GM18505 (cell line): ENCODE data around the gene ATP5F1C.
"Not testable (repeated sequence)": the region's sequence is repeated elsewhere in the genome, so short reads cannot be mapped to it uniquely, and the experiment has no call there.

Source experiments
- ATAC-seq: cut with Tn5 transposase; IDR thresholded peaks from one replicate; pipeline ENCODE4 v1.9.1; 2021; ENCODE audit not compliant: unreplicated experiment
- POLR2A ChIP-seq: IDR thresholded peaks from 4 replicates; pipeline ENCODE4 v1.6.1; 2011; ENCODE audit warnings: borderline replicate concordance; ENCODE audit not compliant: insufficient read depth, insufficient read length; ENCODE audit errors: extremely low read depth

Gene ATP5F1C

DNA sequence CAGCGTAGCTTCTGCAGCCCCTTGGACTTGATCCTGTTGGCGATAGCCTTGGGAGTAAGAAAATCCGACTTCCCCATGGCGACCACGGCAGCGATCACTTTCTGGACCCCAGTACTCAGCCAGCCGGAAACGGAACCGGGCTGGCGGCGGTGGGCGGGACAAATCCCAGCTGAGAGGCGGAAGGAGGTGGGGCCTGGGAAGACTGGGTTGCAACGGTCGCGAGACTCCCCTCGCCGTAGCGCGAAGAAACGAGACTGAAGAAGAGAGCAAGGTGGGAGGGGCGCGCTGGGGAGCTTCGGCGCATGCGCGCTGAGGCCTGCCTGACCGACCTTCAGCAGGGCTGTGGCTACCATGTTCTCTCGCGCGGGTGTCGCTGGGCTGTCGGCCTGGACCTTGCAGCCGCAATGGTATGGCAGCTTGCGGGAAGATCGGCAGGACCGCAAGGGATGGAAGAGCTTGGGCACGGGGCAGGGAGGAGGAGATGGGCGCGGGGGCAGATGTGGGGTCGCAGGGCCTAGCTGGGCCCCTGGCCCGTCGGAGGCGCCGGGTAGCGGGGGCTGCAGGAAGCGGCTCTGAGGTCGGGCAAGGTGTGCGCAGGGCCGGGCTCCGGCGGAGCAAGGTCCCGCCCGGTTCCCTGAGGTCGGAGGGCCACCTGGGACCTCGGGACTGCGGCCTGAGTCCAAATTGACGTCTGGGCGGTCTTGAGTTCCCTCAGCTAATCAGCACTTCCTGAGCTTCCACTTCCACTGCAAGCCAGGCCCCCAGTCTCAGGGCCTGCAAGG is at the start of gene ATP5F1C, which contains the start of gene KIN:
Gene ATP5F1C, plus strand, starts transcription at position 321 of the 782 bp plus-strand sequence. Its CDS starts 31 bp downstream, at position 352.
Gene KIN, minus strand, starts transcription at position 137 of the 782 bp plus-strand sequence. Its CDS starts 60 bp downstream, at position 77.
- ATAC-seq = peak; percentile 94

DNA sequence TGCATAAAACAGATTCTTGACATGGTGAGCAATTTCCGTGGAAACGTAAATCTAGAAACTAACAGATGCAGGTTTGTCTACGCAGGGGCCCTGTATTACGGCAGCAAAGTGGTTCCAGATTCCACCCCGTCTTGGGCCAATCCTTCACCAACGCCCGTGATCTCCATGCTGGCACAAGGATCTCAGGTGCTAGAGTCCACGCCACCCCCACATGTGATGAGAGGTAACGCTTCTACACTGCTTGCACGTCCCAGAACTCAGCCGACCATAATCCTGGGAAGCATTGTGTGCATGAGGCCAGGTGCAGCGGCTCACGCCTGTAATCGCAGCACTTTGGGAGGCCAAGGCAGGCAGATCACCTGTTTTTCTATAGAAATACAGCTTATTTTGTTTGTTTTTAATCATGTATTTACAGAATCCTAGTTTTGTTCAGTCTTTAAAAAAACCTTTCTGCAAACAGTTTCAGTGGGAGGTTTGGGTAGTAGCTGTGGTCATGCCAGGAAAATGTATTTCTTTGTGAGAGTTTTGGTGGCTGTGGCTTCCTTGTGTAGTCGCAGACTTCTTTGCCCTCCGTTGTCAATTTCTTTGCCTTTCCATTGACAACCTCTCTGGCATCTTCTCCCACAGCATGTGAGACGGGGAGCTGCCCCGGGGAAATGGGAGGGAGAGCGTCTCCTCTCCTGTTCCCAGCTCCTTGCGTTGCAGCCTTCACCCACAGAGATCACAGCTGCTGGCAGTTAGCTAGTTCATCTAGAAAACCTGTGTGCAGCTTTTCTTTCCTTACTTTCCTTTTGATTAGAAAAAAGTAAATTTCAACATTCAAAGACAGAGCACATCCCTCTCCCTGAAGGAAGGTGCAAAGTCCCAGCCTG is 49.2 kb upstream of the ATP5F1C start:
- no peak for ATAC-seq
- no peak for TF ChIP-seq POLR2A

More for the DNA sequence above, at the start of gene ATP5F1C, which contains the start of gene KIN:
- TF ChIP-seq POLR2A = peak; percentile 93

DNA sequence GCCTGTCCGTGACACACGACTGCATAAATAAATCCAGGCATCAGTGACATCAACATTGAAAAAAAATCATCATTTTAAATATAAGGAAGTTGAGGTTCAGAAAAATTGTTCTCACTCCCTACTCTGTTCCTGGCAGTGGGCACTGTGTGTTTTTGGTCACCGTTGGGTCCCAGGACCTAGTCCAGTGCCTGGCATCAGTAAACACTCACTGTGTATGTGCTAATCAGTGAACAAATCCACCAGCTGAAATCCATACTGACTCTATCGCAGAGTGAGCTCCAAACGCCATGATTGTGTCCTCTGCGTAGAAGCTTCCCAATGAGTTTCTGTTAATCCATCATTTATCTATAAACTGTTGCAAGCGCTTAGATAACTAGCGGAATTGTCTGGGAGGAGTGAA is 43.7 kb upstream of the ATP5F1C start:
- no peak for ATAC-seq
- no peak for TF ChIP-seq POLR2A

DNA sequence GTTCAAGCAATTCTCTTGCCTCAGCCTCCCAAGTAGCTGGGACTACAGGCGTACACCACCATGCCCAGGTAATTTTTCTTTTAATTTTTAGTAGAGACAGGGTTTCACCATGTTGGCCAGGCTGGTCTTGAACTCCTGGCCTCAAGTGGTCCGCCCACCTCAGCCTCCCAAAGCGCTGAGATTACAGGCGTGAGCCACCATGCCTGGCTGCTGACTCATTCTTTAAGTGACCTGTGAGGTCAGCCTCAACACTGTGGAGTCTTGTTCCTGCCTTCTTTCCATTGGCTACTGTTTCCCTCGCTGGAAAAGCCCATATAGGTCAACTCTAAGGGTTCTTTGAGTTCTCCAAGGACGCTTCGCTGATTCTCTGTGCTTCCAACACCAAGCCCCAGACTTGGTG is 39.3 kb upstream of the ATP5F1C start:
- ATAC-seq = not testable (repeated sequence)

DNA sequence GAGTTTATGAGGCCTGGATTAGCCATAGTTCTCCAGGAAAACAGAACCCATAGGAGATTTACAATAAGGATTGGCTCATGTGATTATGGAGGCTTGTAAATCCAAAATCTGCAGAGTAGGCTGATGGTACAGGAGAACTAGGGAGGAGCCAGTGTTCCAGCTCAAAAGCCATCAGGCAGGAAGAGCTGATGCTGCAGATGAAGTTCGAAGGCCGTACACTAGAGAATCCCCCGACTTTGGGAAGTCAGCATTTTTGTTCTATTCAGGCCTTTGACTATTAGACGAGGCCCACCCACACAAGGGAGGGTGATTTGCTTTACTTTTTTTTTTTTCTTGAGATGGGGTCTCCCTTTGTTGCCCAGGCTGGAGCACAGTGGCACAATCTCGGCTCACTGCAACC is 37.8 kb upstream of the ATP5F1C start:
- no peak for ATAC-seq

DNA sequence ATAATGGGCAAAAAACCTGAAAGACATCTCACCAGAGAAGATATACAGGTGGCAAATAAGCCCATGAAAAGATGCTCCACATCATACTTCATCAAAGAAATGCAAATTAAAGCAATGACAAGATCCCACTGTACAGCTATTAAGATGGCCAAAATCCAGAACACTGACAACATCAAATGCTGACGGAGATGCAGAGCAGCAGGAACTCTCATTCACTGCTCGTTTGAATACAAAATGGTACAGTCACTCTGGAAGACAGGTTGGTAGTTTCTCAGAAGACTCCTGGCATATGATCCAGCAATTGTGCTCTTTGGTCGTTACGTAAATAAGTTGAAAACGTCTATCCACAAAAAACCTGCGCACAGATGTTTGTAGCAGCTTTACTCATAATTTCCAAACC is 35.7 kb upstream of the ATP5F1C start:
- TF ChIP-seq POLR2A = no peak
- ATAC-seq = no peak

More for the DNA sequence above, 37.8 kb upstream of the ATP5F1C start:
- no peak for TF ChIP-seq POLR2A

DNA sequence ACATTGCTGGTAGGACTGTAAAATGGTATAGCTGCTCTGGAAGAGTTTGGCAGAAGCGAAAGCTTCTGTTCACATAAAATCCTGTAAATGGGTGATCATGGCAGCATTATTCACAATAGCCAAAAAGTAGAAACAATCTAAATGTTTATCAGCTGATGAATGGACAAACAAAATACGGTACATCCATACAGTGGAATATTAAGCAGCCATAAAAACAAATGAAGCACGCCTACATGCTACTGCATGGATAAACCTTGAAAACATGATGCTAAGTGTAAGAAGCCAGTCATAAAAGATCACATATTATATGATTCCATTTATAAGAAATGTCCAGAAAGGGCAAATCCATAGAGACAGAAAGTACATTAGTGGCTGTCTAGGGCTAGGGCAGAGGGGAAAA is 32.9 kb upstream of the ATP5F1C start:
- no peak for ATAC-seq
- TF ChIP-seq POLR2A = no peak

DNA sequence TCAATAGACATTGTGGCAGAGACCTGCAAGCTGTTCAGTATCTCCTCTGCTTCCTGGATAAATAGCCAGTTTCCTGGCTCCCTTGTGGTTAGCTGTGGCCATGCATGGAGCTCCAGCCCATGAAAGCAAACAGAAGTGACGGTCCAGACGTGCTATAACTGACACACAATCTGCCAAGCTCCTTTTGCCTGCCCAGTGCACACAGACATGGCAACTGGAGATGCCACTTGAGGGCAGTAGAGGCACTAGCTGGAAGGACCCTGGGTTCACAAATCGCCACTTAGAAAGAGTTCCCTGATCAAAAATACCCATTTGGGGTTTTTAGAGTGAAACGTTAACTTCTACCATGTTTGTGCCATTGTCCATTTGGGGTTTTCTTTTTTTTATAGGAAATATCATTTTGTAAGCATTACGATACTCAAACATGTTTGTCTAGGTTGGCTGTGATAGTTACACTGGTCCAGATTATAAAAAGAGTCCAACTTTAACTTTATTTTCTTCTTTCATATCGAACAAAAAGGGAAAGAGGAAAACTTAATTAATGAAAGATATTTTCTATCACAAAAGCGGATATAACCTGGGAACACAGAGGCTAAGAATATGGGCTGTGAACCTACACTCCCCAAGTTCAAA is 31.5 kb upstream of the ATP5F1C start:
- TF ChIP-seq POLR2A = no peak
- no peak for ATAC-seq

DNA sequence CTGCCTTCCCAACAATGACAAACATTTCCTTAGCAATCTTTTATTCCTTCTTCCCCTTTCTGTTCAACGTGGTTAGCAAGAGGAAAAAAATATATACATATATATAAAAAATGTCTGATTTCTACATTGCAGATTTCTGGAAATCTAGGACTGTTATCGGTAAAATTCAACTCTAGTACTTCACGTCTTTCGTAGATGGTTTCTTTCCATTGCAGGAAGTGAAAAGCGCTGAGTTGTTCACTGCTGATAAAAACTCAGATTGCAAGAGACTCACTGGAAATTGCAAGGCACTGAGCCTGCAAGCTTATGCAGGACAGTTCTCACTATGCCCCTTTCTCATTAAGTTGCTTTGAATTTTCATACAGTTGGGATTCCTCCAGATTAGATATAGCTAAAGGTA is 24.0 kb upstream of the ATP5F1C start:
- TF ChIP-seq POLR2A = no peak
- no peak for ATAC-seq

DNA sequence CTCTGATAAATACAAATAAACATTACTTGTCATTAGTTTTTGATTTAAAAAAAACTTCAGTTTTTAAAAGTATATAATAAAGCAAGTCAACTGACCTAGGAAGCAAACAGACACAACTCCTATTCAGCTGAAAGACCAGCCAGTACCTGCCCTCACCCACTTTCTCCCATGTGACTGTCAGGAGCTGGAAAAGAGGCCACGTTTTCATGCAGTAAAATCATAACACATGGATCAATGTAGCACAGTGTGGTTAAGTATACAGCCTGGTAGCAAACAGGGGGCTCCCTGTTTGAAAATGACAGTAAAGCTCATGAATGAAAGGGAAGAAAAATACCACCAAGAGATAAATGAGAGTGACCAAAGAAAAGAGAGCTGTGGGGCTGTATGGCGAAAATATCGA is 21.7 kb upstream of the ATP5F1C start:
- ATAC-seq = no peak
- no peak for TF ChIP-seq POLR2A

DNA sequence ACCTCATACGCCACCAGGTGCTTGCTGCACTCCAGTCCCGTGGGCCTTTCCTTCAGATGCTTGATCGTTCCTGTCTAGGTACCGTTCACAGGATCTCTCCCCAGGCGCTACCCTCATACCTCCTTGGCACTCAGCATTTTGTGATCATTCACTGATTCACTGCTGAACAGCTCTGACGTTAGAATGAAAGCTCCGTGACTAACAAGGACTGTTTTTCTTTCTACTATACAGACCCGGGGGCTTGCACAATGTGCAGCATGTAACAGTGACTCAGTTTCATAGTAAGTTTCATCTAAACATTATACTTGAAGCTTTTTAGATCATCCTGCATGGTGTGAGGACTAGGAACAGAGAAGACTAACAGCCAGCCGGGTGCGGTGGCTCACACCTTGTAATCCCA is 20.8 kb upstream of the ATP5F1C start:
- TF ChIP-seq POLR2A = no peak
- no peak for ATAC-seq

DNA sequence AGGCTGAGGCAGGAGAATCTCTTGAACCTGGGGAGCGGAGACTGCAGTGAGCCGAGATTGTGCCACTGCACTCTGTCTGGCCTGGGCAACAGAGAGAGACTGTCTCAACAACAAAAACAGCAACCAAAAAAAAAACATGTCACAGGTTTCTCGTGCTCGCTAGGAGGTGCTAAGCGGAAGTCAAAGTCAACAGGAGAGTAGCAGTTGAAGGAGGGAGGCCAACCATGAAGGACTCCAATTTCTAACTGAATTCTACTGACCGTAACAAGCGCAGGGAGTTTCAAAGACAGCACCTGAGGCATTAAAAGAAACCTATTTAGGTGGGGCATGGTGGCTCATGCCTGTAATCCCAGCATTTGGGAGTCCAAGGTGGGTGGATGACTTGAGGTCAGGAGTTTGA is 19.6 kb upstream of the ATP5F1C start:
- no peak for TF ChIP-seq POLR2A
- ATAC-seq = no peak

DNA sequence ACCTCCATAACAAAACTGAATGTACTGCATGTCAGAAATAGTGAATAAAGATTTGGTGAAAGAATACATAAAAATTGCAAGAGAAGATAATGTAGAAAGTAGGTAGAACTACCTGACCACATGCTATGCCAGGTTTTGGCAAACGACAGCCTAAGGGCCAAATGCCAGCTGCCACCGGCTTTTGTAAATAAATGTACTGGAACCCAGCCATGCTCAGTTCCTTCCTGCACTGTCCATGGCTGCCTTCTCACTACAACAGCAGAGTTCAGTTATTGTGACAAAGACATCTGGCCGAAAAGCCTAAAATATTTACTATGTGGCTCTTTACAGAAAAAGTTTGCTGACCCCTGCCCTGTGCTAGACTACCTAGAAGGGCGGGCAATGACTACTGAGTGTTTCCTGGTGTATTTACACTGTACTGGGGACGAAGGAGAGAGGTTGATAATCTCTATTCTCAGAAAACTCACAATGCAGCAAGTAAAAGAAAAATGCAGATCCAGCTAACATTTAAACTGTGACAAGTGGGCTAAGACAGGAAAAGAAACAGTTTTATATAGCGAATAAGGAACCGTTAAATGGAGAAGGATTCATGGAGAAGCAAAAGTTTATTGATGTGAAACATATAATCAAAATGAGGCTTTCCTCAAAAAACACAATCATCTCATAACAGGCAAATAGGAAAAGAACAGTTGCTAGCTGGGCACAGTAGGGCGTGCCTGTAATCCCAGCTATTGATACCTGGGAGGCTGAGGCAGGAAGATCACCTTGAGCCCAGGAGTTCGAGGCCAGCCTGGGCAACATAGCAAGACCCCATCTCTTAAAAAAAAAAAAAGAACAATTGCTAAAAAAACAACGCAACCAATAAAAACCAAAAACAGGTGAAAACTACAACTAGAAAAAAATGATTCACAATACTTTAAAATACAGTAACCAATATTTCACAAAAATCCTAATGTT is 13.9 kb upstream of the ATP5F1C start:
- no peak for TF ChIP-seq POLR2A
- no peak for ATAC-seq

DNA sequence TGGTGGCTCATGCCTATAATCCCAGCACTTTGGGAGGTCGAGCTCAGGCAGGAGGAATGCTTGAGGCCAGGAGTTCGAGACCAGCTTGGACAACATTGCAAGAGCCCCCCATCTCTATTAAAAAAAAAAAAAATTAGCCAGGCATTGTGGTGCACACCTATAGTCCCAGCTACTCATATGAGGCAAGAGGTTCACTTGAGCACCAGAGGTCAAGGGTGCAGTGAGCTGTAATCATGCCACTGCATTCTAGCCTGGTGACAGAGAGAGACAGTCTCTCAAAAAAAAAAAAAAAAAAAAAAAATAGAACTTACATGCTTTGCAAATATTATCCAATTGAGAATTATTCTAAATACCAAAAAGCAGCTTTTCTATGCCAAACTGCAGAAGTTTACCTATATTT is 11.2 kb upstream of the ATP5F1C start:
- ATAC-seq = no peak
- TF ChIP-seq POLR2A = no peak

DNA sequence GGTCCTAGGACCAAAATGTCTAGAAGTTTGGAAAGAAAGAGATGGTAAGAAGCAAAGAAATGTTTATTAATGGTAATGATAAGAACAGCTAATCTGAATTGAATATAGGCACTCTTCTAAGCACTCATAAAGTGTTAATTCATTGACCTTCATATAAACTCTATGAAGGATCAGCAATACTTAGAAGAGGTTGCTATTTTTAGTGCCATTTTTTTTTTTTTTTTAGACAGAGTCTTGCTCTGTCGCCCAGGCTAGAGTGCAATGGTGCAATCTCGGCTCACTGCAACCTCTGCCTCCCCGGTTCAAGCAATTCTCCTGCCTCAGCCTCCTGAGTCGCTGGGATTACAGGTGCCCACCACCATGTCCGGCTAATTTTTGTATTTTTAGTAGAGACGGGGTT is 5.8 kb upstream of the ATP5F1C start:
- not testable (repeated sequence) for ATAC-seq
